Measurements from ENCODE around the gene RAPGEF6. TPM values are rescaled to one million over a fixed set of nuclear protein-coding genes. Genes with fewer than 3 reads are reported as not detected.

The RAPGEF6 gene
- total and polyA plus RNA-seq, 4 donors: 2.1 to 26.6 (median 15.1) TPM

GRCh38 chr5:131462454-131462853 lies 172.6 kb downstream of the RAPGEF6 start:
- Histone ChIP-seq H3K27ac (ENCODE audit: low read depth in 1 of 2, low read length in 2 of 2) (no peak overlapping the region), H3K4me1 (ENCODE audit: control insufficient read depth in 1 of 2, insufficient read depth in 2 of 2, low read length in 2 of 2) (no peaks in the 10 kb centered on the region), H3K9me3 (ENCODE audit: control insufficient read depth, low read length) (no peaks in the 10 kb centered on the region), H3K4me3 (ENCODE audit: low read length in 2 of 2) (no peak overlapping the region), H3K36me3 (ENCODE audit: control insufficient read depth in 1 of 2, insufficient read depth in 2 of 2, low read length in 1 of 2) (no peaks in the 10 kb centered on the region), H3K27me3 (ENCODE audit: control insufficient read depth in 1 of 2, insufficient read depth in 2 of 2, low read length in 1 of 2) (no peaks in the 10 kb centered on the region)
- intact Hi-C loops (cut with DNase I): no loop called here
- DNase-seq (no peak), ATAC-seq (ENCODE audit: low FRiP score) (no peak)
- 50 to 65% methylated on average over 3 of the region's 3 CpGs for WGBS, 2 donors

- Histone ChIP-seq H3K9me3 (ENCODE audit: control insufficient read depth, low read length) (no peaks in the 10 kb centered on the region), H3K27me3 (ENCODE audit: control insufficient read depth in 1 of 2, insufficient read depth in 2 of 2, low read length in 1 of 2) (no peaks in the 10 kb centered on the region), H3K4me3 (ENCODE audit: low read length in 2 of 2) (no peak overlapping the region), H3K4me1 (ENCODE audit: control insufficient read depth in 1 of 2, insufficient read depth in 2 of 2, low read length in 2 of 2) (peaks cover 0 to 5% of the 10 kb centered on the region in 2 donors), H3K27ac (ENCODE audit: low read depth in 1 of 2, low read length in 2 of 2) (no peak overlapping the region), H3K36me3 (ENCODE audit: control insufficient read depth in 1 of 2, insufficient read depth in 2 of 2, low read length in 1 of 2) (no peaks in the 10 kb centered on the region)
- WGBS, 2 donors: 92 to 96% methylated on average over 5 of the region's 5 CpGs
- ATAC-seq (ENCODE audit: low FRiP score): no peak
- intact Hi-C loops (cut with DNase I): no loop called here
- DNase-seq: no peak
Observed at GRCh38 chr5:131461742-131462141, 173.3 kb downstream of the RAPGEF6 start.

- no peaks in the 10 kb centered on the region for H3K9me3 ChIP-seq (ENCODE audit: control insufficient read depth, low read length)
- DNase-seq (no peak), ATAC-seq (ENCODE audit: low FRiP score) (no peak)
- H3K36me3 ChIP-seq (ENCODE audit: control insufficient read depth in 1 of 2, insufficient read depth in 2 of 2, low read length in 1 of 2): no peaks in the 10 kb centered on the region
- no peak overlapping the region for H3K27ac ChIP-seq (ENCODE audit: low read depth in 1 of 2, low read length in 2 of 2)
- no peaks in the 10 kb centered on the region for H3K27me3 ChIP-seq (ENCODE audit: control insufficient read depth in 1 of 2, insufficient read depth in 2 of 2, low read length in 1 of 2)
- intact Hi-C loops (cut with DNase I): no loop called here
- no peak overlapping the region for H3K4me3 ChIP-seq (ENCODE audit: low read length in 2 of 2)
- WGBS, 2 donors: 63 to 66% methylated on average over 3 of the region's 3 CpGs
- H3K4me1 ChIP-seq (ENCODE audit: control insufficient read depth in 1 of 2, insufficient read depth in 2 of 2, low read length in 2 of 2): peaks cover 0 to 5% of the 10 kb centered on the region in 2 donors
Observed at GRCh38 chr5:131460867-131461572, 174.0 kb downstream of the RAPGEF6 start.

GRCh38 chr5:131460133-131460532 lies 174.9 kb downstream of the RAPGEF6 start:
- Histone ChIP-seq H3K4me1 (ENCODE audit: control insufficient read depth in 1 of 2, insufficient read depth in 2 of 2, low read length in 2 of 2) (peaks cover 0 to 5% of the 10 kb centered on the region in 2 donors), H3K27ac (ENCODE audit: low read depth in 1 of 2, low read length in 2 of 2) (no peak overlapping the region), H3K9me3 (ENCODE audit: control insufficient read depth, low read length) (no peaks in the 10 kb centered on the region), H3K4me3 (ENCODE audit: low read length in 2 of 2) (no peak overlapping the region), H3K36me3 (ENCODE audit: control insufficient read depth in 1 of 2, insufficient read depth in 2 of 2, low read length in 1 of 2) (no peaks in the 10 kb centered on the region), H3K27me3 (ENCODE audit: control insufficient read depth in 1 of 2, insufficient read depth in 2 of 2, low read length in 1 of 2) (no peaks in the 10 kb centered on the region)
- DNase-seq: no peak
- no peak for ATAC-seq (ENCODE audit: low FRiP score)
- intact Hi-C loops (cut with DNase I): no loop called here
- WGBS, 2 donors: 98 to 100% methylated on average over 1 of the region's 1 CpG

GRCh38 chr5:131459216-131459615 lies 175.8 kb downstream of the RAPGEF6 start:
- DNase-seq (no peak), ATAC-seq (ENCODE audit: low FRiP score) (no peak)
- Histone ChIP-seq H3K4me3 (ENCODE audit: low read length in 2 of 2) (no peak overlapping the region), H3K27me3 (ENCODE audit: control insufficient read depth in 1 of 2, insufficient read depth in 2 of 2, low read length in 1 of 2) (no peaks in the 10 kb centered on the region), H3K4me1 (ENCODE audit: control insufficient read depth in 1 of 2, insufficient read depth in 2 of 2, low read length in 2 of 2) (peaks cover 0 to 5% of the 10 kb centered on the region in 2 donors), H3K27ac (ENCODE audit: low read depth in 1 of 2, low read length in 2 of 2) (no peak overlapping the region), H3K36me3 (ENCODE audit: control insufficient read depth in 1 of 2, insufficient read depth in 2 of 2, low read length in 1 of 2) (no peaks in the 10 kb centered on the region), H3K9me3 (ENCODE audit: control insufficient read depth, low read length) (no peaks in the 10 kb centered on the region)
- intact Hi-C loops (cut with DNase I): no loop called here

GRCh38 chr5:131457193-131457592 lies 177.8 kb downstream of the RAPGEF6 start:
- H3K4me1 ChIP-seq (ENCODE audit: control insufficient read depth in 1 of 2, insufficient read depth in 2 of 2, low read length in 2 of 2): peaks cover 0 to 5% of the 10 kb centered on the region in 2 donors
- no peak overlapping the region for H3K27ac ChIP-seq (ENCODE audit: low read depth in 1 of 2, low read length in 2 of 2)
- intact Hi-C loops (cut with DNase I): no loop called here
- H3K9me3 ChIP-seq (ENCODE audit: control insufficient read depth, low read length): no peaks in the 10 kb centered on the region
- H3K4me3 ChIP-seq (ENCODE audit: low read length in 2 of 2): no peak overlapping the region
- 50 to 59% methylated on average over 1 of the region's 1 CpG for WGBS, 2 donors
- no peak for ATAC-seq (ENCODE audit: low FRiP score)
- no peaks in the 10 kb centered on the region for H3K36me3 ChIP-seq (ENCODE audit: control insufficient read depth in 1 of 2, insufficient read depth in 2 of 2, low read length in 1 of 2)
- DNase-seq: no peak
- no peaks in the 10 kb centered on the region for H3K27me3 ChIP-seq (ENCODE audit: control insufficient read depth in 1 of 2, insufficient read depth in 2 of 2, low read length in 1 of 2)

- ATAC-seq (ENCODE audit: low FRiP score): no peak
- Histone ChIP-seq H3K4me1 (ENCODE audit: control insufficient read depth in 1 of 2, insufficient read depth in 2 of 2, low read length in 2 of 2) (no peaks in the 10 kb centered on the region), H3K27me3 (ENCODE audit: control insufficient read depth in 1 of 2, insufficient read depth in 2 of 2, low read length in 1 of 2) (no peaks in the 10 kb centered on the region), H3K9me3 (ENCODE audit: control insufficient read depth, low read length) (no peaks in the 10 kb centered on the region), H3K27ac (ENCODE audit: low read depth in 1 of 2, low read length in 2 of 2) (no peak overlapping the region), H3K36me3 (ENCODE audit: control insufficient read depth in 1 of 2, insufficient read depth in 2 of 2, low read length in 1 of 2) (peaks cover 3 to 4% of the 10 kb centered on the region in 2 donors), H3K4me3 (ENCODE audit: low read length in 2 of 2) (no peak overlapping the region)
- intact Hi-C loops (cut with DNase I): no loop called here
- 97 to 100% methylated on average over 2 of the region's 2 CpGs for WGBS, 2 donors
- DNase-seq: no peak
Observed at GRCh38 chr5:131450941-131451340, 184.1 kb downstream of the RAPGEF6 start.

- Histone ChIP-seq H3K4me3 (ENCODE audit: low read length in 2 of 2) (no peak overlapping the region), H3K36me3 (ENCODE audit: control insufficient read depth in 1 of 2, insufficient read depth in 2 of 2, low read length in 1 of 2) (peaks cover 3 to 8% of the 10 kb centered on the region in 2 donors), H3K27me3 (ENCODE audit: control insufficient read depth in 1 of 2, insufficient read depth in 2 of 2, low read length in 1 of 2) (no peaks in the 10 kb centered on the region), H3K9me3 (ENCODE audit: control insufficient read depth, low read length) (no peaks in the 10 kb centered on the region), H3K4me1 (ENCODE audit: control insufficient read depth in 1 of 2, insufficient read depth in 2 of 2, low read length in 2 of 2) (no peaks in the 10 kb centered on the region), H3K27ac (ENCODE audit: low read depth in 1 of 2, low read length in 2 of 2) (no peak overlapping the region)
- ATAC-seq (ENCODE audit: low FRiP score) (no peak), DNase-seq (no peak)
- 87 to 89% methylated on average over 2 of the region's 2 CpGs for WGBS, 2 donors
- intact Hi-C loops (cut with DNase I): no loop called here
Observed at GRCh38 chr5:131441184-131441583, 193.8 kb downstream of the RAPGEF6 start.

GRCh38 chr5:131436081-131436480 lies 198.9 kb downstream of the RAPGEF6 start:
- Histone ChIP-seq H3K4me3 (ENCODE audit: low read length in 2 of 2) (no peak overlapping the region), H3K4me1 (ENCODE audit: control insufficient read depth in 1 of 2, insufficient read depth in 2 of 2, low read length in 2 of 2) (no peaks in the 10 kb centered on the region), H3K9me3 (ENCODE audit: control insufficient read depth, low read length) (no peaks in the 10 kb centered on the region), H3K36me3 (ENCODE audit: control insufficient read depth in 1 of 2, insufficient read depth in 2 of 2, low read length in 1 of 2) (peaks cover 3 to 8% of the 10 kb centered on the region in 2 donors), H3K27ac (ENCODE audit: low read depth in 1 of 2, low read length in 2 of 2) (no peak overlapping the region), H3K27me3 (ENCODE audit: control insufficient read depth in 1 of 2, insufficient read depth in 2 of 2, low read length in 1 of 2) (no peaks in the 10 kb centered on the region)
- 34 to 39% methylated on average over 2 of the region's 2 CpGs for WGBS, 2 donors
- DNase-seq (no peak), ATAC-seq (ENCODE audit: low FRiP score) (no peak)
- intact Hi-C loops (cut with DNase I): no loop called here
